IMR-90 (cell line): Measurements from ENCODE around the gene SP2. TPM values are rescaled to one million over a fixed set of nuclear protein-coding genes. Genes with fewer than 3 reads are reported as not detected.

Experiments
- ATAC-seq: fragments of 200-7000 bp; cut with Tn5 transposase; 2 replicates; pipeline ENCODE4 v1.9.1; 2020; ENCODE audit warnings: low read depth, mild to moderate bottlenecking, moderate library complexity
- BruUV-seq: library from RNA; stranded (reverse); fragments of 400-500 nt; replicated peaks from 2 replicates; lab custom pipeline; 2021; lab: Mats Ljungman, UMichigan
- CTCF ChIA-PET: fragments of 300-600 bp; formaldehyde crosslinking; extraction: SDS; loops from one replicate; lab custom pipeline; 2021; ENCODE audit warnings: antibody characterized with exemption; lab: Yijun Ruan, JAX
- POLR2A ChIA-PET: fragments of 300-600 bp; sonication (Branson Sonifier 250); formaldehyde crosslinking; loops from one replicate; lab custom pipeline; 2022; ENCODE audit warnings: antibody characterized with exemption; ENCODE audit not compliant: unreplicated experiment; lab: Charles Lee
- DNase-seq: peaks from one replicate; pipeline ENCODE4 v3.0.0; 2013
- H2AFZ ChIP-seq: replicated peaks from 2 replicates; pipeline ENCODE3; 2013; ENCODE audit warnings: low read length, mild to moderate bottlenecking; ENCODE audit not compliant: poor library complexity
- H2AK5ac ChIP-seq: 2 replicates; pipeline ENCODE4 v1.6.1; 2013; ENCODE audit warnings: low read depth, low read length, inconsistent platforms
- H2AK9ac ChIP-seq: replicated peaks from 2 replicates; pipeline ENCODE3; 2013; ENCODE audit warnings: mild to moderate bottlenecking, low read depth, low read length, moderate library complexity; ENCODE audit not compliant: poor library complexity
- H2BK120ac ChIP-seq: 2 replicates; pipeline ENCODE4 v1.6.1; 2013; ENCODE audit warnings: low read depth, low read length, inconsistent platforms
- H2BK15ac ChIP-seq: 3 replicates; pipeline ENCODE4 v1.6.1; 2013; ENCODE audit warnings: low read depth, low read length, inconsistent platforms
- H2BK20ac ChIP-seq: 2 replicates; pipeline ENCODE4 v1.6.1; 2013; ENCODE audit warnings: low read depth, mild to moderate bottlenecking, inconsistent platforms, low read length, moderate library complexity
- H2BK5ac ChIP-seq: 2 replicates; pipeline ENCODE4 v1.6.1; 2013; ENCODE audit warnings: mild to moderate bottlenecking, low read depth, low read length, inconsistent platforms; ENCODE audit not compliant: poor library complexity, severe bottlenecking
- H3K14ac ChIP-seq: replicated peaks from 2 replicates; pipeline ENCODE4 v1.6.1; 2013; ENCODE audit warnings: low read depth, low read length, inconsistent platforms
- H3K18ac ChIP-seq: 2 replicates; pipeline ENCODE4 v1.6.1; 2013; ENCODE audit warnings: low read depth, low read length, control low read depth
- H3K23ac ChIP-seq: 2 replicates; pipeline ENCODE4 v1.6.1; 2013; ENCODE audit warnings: low read depth, low read length, inconsistent platforms
- H3K27ac ChIP-seq: 2 replicates; pipeline ENCODE4 v1.5.1; 2013; ENCODE audit warnings: mild to moderate bottlenecking, control low read depth, low read length; ENCODE audit not compliant: insufficient read depth
- H3K27me3 ChIP-seq: 2 replicates; pipeline ENCODE4 v1.6.1; 2013; ENCODE audit warnings: low read length; ENCODE audit not compliant: control insufficient read depth, insufficient read depth
- H3K36me3 ChIP-seq: 2 replicates; pipeline ENCODE4 v1.6.1; 2013; ENCODE audit warnings: low read length, mixed read lengths; ENCODE audit not compliant: control insufficient read depth, insufficient read depth
- H3K4ac ChIP-seq: 2 replicates; pipeline ENCODE4 v1.6.1; 2013; ENCODE audit warnings: low read depth, low read length, inconsistent platforms
- H3K4me1 ChIP-seq: 2 replicates; pipeline ENCODE4 v1.6.1; 2013; ENCODE audit warnings: low read length, mixed read lengths; ENCODE audit not compliant: control insufficient read depth, insufficient read depth
- H3K4me2 ChIP-seq: 2 replicates; pipeline ENCODE4 v1.6.1; 2013; ENCODE audit warnings: low read depth, mild to moderate bottlenecking, control low read depth, low read length, moderate library complexity
- H3K4me3 ChIP-seq: 2 replicates; pipeline ENCODE4 v1.5.1; 2013; ENCODE audit warnings: low read depth, mild to moderate bottlenecking, control low read depth, low read length, moderate library complexity; ENCODE audit not compliant: insufficient read depth
- H3K56ac ChIP-seq: 2 replicates; pipeline ENCODE4 v1.6.1; 2013; ENCODE audit warnings: low read length, inconsistent platforms; ENCODE audit not compliant: insufficient read depth; ENCODE audit errors: extremely low read depth
- H3K79me1 ChIP-seq, 2 experiments: 2 replicates each; pipeline ENCODE4 v1.6.1; 2013; ENCODE audit warnings: low read length in 2 of 2, inconsistent platforms in 1 of 2, low read depth in 1 of 2
- H3K9ac ChIP-seq: 2 replicates; pipeline ENCODE4 v1.6.1; 2013; ENCODE audit warnings: low read depth, low read length, control low read depth
- H3K9me1 ChIP-seq: 2 replicates; pipeline ENCODE4 v1.6.1; 2013; ENCODE audit warnings: low read length, inconsistent platforms; ENCODE audit not compliant: insufficient read depth
- H3K9me3 ChIP-seq: 2 replicates; pipeline ENCODE4 v1.6.1; 2013; ENCODE audit warnings: low read length; ENCODE audit not compliant: control insufficient read depth, insufficient read depth
- H4K20me1 ChIP-seq: 2 replicates; pipeline ENCODE4 v1.6.1; 2013; ENCODE audit warnings: low read length, inconsistent platforms; ENCODE audit not compliant: insufficient read depth
- H4K5ac ChIP-seq: 2 replicates; pipeline ENCODE4 v1.6.1; 2013; ENCODE audit warnings: mild to moderate bottlenecking, low read depth, low read length, control low read depth
- H4K8ac ChIP-seq, 2 experiments: 2 replicates each; pipeline ENCODE4 v1.6.1; 2013; ENCODE audit warnings: low read depth in 2 of 2, low read length in 2 of 2, control low read depth in 1 of 2, inconsistent platforms in 1 of 2
- H4K91ac ChIP-seq: 2 replicates; pipeline ENCODE4 v1.6.1; 2013; ENCODE audit warnings: low read depth, low read length, inconsistent platforms; ENCODE audit not compliant: insufficient read depth
- BHLHE40 ChIP-seq: fragments of 150-350 bp; IDR thresholded peaks from 2 replicates; pipeline ENCODE4 v1.6.1; 2016; ENCODE audit warnings: mild to moderate bottlenecking, low read depth, low read length
- CEBPB ChIP-seq: IDR thresholded peaks from 2 replicates; pipeline ENCODE4 v1.6.1; 2012; ENCODE audit warnings: low read depth, low read length, improper control_type of control experiment
- CHD1 ChIP-seq: IDR thresholded peaks from 2 replicates; pipeline ENCODE4 v1.6.1; 2012; ENCODE audit warnings: low read depth, low read length, improper control_type of control experiment
- FOS ChIP-seq: fragments of 150-350 bp; IDR thresholded peaks from 2 replicates; pipeline ENCODE4 v1.6.1; 2016; ENCODE audit warnings: low read depth, low read length
- MAFK ChIP-seq: IDR thresholded peaks from 2 replicates; pipeline ENCODE4 v1.6.1; 2012; ENCODE audit warnings: low read depth, low read length, improper control_type of control experiment
- MAZ ChIP-seq: IDR thresholded peaks from 2 replicates; pipeline ENCODE4 v1.6.1; 2012; ENCODE audit warnings: low read depth, mild to moderate bottlenecking, low read length, improper control_type of control experiment, moderate library complexity, borderline replicate concordance
- MXI1 ChIP-seq: IDR thresholded peaks from 2 replicates; pipeline ENCODE4 v1.6.1; 2012; ENCODE audit warnings: low read depth, mild to moderate bottlenecking, low read length, moderate library complexity, borderline replicate concordance
- NFE2L2 ChIP-seq: fragments of 150-350 bp; IDR thresholded peaks from 2 replicates; pipeline ENCODE4 v1.6.1; 2016; ENCODE audit warnings: low read depth, mild to moderate bottlenecking, low read length
- POLR2A ChIP-seq: IDR thresholded peaks from 2 replicates; pipeline ENCODE4 v1.6.1; 2012; ENCODE audit warnings: mild to moderate bottlenecking, low read depth, low read length
- RAD21 ChIP-seq: IDR thresholded peaks from 2 replicates; pipeline ENCODE4 v1.6.1; 2012; ENCODE audit warnings: low read length, improper control_type of control experiment
- RCOR1 ChIP-seq: IDR thresholded peaks from 2 replicates; pipeline ENCODE4 v1.6.1; 2012; ENCODE audit warnings: mild to moderate bottlenecking, low read length, improper control_type of control experiment; ENCODE audit not compliant: insufficient replicate concordance
- RFX5 ChIP-seq: IDR thresholded peaks from 2 replicates; pipeline ENCODE4 v1.8.0; 2012; ENCODE audit warnings: low read depth, mild to moderate bottlenecking, low read length, moderate library complexity
- SMC3 ChIP-seq: fragments of 150-350 bp; IDR thresholded peaks from 2 replicates; pipeline ENCODE4 v1.6.1; 2016; ENCODE audit warnings: low read depth, mild to moderate bottlenecking, antibody characterized with exemption, low read length, moderate library complexity
- WGBS, 2 experiments: methylation state at CpG; one replicate each; pipeline versions ENCODE4 v1.1.5 to v1.1.7; 2013; ENCODE audit warnings: missing lambda C conversion rate in 2 of 2; ENCODE audit not compliant: insufficient read length in 1 of 2; ENCODE audit errors: extremely low coverage in 2 of 2; 5-methylcytosine and 5-hydroxymethylcytosine counted together
- dilution Hi-C: fragments of 300-500 bp; cut with HindIII; formaldehyde crosslinking; loops from one replicate; pipeline ENCODE4 v1.14.3; 2018; ENCODE audit warnings: low sequenced_read_pairs; ENCODE audit not compliant: unreplicated experiment
- in situ Hi-C: fragments of 300-500 bp; cut with MboI; formaldehyde crosslinking; loops from 3 replicates; pipeline ENCODE4 v1.14.3; 2019; ENCODE audit warnings: low sequenced_read_pairs, inconsistent platforms, mixed read lengths
- intact Hi-C: fragments of 100-400 bp; cut with micrococcal nuclease; formaldehyde crosslinking; loops from 2 replicates; pipeline ENCODE4 v1.10.0; 2022
- polyA plus RNA-seq, 3 experiments: library from polyadenylated mRNA; depleted of rRNA; stranded (reverse); fragments of >200 nt; gene quantifications; 2 replicates each; pipeline ENCODE4 v1.2.3, GENCODE V29; 2012; ENCODE audit warnings: low replicate concordance in 1 of 3
- total RNA-seq: library from RNA; depleted of rRNA; stranded (reverse); fragments of >200 nt; gene quantifications from 2 replicates; pipeline ENCODE4 v1.2.3, GENCODE V29; 2012
- TF ChIP-seq, protein P1 (sequence below): conservative IDR thresholded peaks from 2 replicates; pipeline ENCODE4 v1.5.1; 2012; ENCODE audit warnings: mild to moderate bottlenecking, low read depth, low read length, improper control_type of control experiment
- TF ChIP-seq, protein P2 (sequence below): fragments of 150-350 bp; IDR thresholded peaks from 2 replicates; pipeline ENCODE4 v1.6.1; 2017; ENCODE audit warnings: mild to moderate bottlenecking, antibody characterized with exemption, low read length, low read depth
- TF ChIP-seq, protein P3 (sequence below): fragments of 150-350 bp; IDR thresholded peaks from 2 replicates; pipeline ENCODE4 v1.6.1; 2016; ENCODE audit warnings: low read depth, mild to moderate bottlenecking, low read length, moderate library complexity, borderline replicate concordance

Gene SP2
- total and polyA plus RNA-seq, 2 of the 4 experiments (the other 2 are of a cell fraction), result 0.72 to 13.8 TPM

DNA sequence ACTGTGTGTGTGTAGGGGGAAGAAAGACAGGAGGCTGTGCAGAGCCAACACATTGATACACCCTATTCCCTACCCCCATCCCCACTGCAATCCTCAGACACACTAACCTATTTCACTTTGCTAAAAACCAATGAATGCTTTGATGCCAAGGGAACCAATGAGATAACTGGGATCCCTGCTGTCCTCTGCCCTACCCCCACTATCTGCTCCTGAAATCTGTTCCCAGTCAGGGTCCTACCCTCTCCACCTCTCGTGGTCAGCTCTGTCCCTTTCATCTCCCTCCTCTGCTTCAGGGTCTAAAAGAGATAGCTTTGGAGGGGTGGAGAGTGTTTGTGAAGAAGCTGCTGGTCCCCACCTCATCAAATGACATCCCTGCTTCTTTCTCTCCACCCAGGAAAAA lies 26.0 kb upstream of the SP2 start:
- Histone ChIP-seq H3K4me2 (no peak overlapping the region), H3K27ac (no peak overlapping the region), H4K20me1 (no peaks in the 10 kb centered on the region), H3K9ac (no peak overlapping the region), H3K79me1 (no peaks in the 10 kb centered on the region), H3K18ac (no peak overlapping the region), H3K23ac (no peak overlapping the region), H2AK5ac (no peak overlapping the region), H4K8ac (no peak overlapping the region), H2BK20ac (no peak overlapping the region; the same call in 1 of the 2 replicates), H3K14ac (no peak overlapping the region), H2BK120ac (no peak overlapping the region), H3K9me3 (no peaks in the 10 kb centered on the region), H3K4ac (no peak overlapping the region), H2AFZ (no peak overlapping the region), H4K5ac (no peak overlapping the region), H3K4me3 (no peak overlapping the region), H3K36me3 (no peaks in the 10 kb centered on the region), H2BK15ac (no peak overlapping the region), H2AK9ac (peak overlapping the region; percentile 13), H3K56ac (no peak overlapping the region), H3K4me1 (peaks cover 5% of the 10 kb centered on the region), H3K27me3 (peaks cover 57% of the 10 kb centered on the region), H4K91ac (no peak overlapping the region), H2BK5ac (no peak overlapping the region), H3K9me1 (no peaks in the 10 kb centered on the region)
- no peak for DNase-seq
- dilution Hi-C loops (no loop called here), intact Hi-C loops (no loop called here), in situ Hi-C loops (no loop called here)
- BruUV-seq, result no TSS peak
- CTCF ChIA-PET, result no interaction called here
- POLR2A ChIA-PET, result no interaction called here
- no peak for ATAC-seq
- WGBS, 2 experiments, result no CpG with 5 or more reads among the region's 1 CpG
- TF ChIP-seq BHLHE40, result no peak
- no peak for TF ChIP-seq RAD21
- no peak for TF ChIP-seq MAFK
- no peak for TF ChIP-seq POLR2A
- TF ChIP-seq, protein P1, sequence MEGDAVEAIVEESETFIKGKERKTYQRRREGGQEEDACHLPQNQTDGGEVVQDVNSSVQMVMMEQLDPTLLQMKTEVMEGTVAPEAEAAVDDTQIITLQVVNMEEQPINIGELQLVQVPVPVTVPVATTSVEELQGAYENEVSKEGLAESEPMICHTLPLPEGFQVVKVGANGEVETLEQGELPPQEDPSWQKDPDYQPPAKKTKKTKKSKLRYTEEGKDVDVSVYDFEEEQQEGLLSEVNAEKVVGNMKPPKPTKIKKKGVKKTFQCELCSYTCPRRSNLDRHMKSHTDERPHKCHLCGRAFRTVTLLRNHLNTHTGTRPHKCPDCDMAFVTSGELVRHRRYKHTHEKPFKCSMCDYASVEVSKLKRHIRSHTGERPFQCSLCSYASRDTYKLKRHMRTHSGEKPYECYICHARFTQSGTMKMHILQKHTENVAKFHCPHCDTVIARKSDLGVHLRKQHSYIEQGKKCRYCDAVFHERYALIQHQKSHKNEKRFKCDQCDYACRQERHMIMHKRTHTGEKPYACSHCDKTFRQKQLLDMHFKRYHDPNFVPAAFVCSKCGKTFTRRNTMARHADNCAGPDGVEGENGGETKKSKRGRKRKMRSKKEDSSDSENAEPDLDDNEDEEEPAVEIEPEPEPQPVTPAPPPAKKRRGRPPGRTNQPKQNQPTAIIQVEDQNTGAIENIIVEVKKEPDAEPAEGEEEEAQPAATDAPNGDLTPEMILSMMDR, result no peak
- no peak for TF ChIP-seq MAZ
- no peak for TF ChIP-seq MXI1
- TF ChIP-seq CEBPB, result no peak
- TF ChIP-seq, protein P2, sequence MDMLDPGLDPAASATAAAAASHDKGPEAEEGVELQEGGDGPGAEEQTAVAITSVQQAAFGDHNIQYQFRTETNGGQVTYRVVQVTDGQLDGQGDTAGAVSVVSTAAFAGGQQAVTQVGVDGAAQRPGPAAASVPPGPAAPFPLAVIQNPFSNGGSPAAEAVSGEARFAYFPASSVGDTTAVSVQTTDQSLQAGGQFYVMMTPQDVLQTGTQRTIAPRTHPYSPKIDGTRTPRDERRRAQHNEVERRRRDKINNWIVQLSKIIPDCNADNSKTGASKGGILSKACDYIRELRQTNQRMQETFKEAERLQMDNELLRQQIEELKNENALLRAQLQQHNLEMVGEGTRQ, result no peak
- TF ChIP-seq NFE2L2, result no peak
- no peak for TF ChIP-seq RFX5
- TF ChIP-seq RCOR1, result no peak
- TF ChIP-seq, protein P3, sequence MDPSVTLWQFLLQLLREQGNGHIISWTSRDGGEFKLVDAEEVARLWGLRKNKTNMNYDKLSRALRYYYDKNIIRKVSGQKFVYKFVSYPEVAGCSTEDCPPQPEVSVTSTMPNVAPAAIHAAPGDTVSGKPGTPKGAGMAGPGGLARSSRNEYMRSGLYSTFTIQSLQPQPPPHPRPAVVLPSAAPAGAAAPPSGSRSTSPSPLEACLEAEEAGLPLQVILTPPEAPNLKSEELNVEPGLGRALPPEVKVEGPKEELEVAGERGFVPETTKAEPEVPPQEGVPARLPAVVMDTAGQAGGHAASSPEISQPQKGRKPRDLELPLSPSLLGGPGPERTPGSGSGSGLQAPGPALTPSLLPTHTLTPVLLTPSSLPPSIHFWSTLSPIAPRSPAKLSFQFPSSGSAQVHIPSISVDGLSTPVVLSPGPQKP, result no peak
- no peak for TF ChIP-seq CHD1
- TF ChIP-seq FOS, result no peak
- no peak for TF ChIP-seq SMC3
